NCI-H1048 (cell line): ENCODE data around the gene ACTR2.
"Not testable (repeated sequence)": the region's sequence is repeated elsewhere in the genome, so short reads cannot be mapped to it uniquely, and the experiment has no call there.

ENCODE experiments used
- DNase-seq: peaks from one replicate; lab custom pipeline; 2025; lab: John Stamatoyannopoulos, UW

ACTR2 gene

DNA sequence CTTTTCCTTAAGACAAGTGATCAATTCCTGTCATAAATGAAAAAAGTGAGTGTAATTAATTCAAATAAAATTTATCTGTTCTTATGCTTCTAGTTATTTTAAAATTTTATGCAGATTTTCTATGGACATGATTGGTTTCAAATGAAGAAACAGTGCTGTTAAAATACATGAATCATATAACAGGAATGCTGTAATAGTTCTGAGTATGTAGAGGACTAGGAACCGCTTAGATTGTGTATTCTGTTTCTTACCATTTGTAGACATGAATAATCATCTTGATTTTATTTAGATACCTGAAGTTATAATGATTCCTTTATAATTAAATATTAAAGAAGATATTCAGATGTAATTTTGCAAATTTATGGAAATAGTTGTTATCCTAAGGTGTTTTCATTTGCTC, 3.5 kb downstream of the ACTR2 start:
- no peak for DNase-seq

DNA sequence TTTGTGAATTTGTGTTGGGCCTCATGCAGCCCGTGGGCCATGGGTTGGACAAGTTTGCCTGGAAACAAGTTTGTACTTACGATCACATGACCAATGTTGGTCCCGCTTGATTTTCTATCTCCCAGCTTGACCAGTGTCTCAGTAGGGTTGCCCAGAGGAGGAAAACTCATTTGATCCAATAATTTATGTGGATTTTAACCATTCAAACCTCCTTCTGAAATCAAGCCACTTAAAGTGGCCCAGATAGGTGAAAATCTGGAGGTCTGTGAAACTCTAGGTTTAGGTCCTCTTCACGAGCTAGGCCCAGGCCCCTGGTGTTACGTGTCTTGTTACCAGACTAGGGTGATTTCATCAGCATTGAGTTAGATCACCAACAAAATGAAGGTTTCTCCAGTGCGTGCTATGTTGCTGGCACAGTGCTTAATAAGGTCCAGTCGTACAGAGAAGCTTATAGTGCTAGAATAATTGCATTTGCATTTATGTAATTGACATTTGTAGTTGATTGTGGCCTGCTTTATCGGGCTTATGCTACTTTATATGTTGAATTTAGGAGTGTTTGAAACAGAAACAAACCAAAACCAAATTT, 4.4 kb downstream of the ACTR2 start:
- DNase-seq, result no peak

DNA sequence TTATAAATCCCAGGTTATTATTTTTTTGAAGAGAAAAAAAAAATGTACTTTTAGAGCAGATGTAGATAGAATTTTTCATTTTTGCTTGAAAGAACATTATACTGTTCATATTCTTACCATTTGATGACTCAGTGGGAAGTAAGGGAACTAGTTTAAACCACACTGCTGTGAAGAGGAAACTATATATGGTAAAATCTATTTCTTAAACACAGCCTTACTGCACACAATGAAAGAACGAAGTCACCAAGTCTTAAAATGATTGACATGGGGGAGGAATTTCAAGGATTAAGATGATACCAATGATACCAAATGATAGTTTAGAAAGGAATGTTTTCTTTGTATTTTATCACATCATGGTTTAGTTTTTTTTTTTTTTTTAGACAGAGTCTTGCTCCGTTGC, 5.0 kb downstream of the ACTR2 start:
- no peak for DNase-seq

DNA sequence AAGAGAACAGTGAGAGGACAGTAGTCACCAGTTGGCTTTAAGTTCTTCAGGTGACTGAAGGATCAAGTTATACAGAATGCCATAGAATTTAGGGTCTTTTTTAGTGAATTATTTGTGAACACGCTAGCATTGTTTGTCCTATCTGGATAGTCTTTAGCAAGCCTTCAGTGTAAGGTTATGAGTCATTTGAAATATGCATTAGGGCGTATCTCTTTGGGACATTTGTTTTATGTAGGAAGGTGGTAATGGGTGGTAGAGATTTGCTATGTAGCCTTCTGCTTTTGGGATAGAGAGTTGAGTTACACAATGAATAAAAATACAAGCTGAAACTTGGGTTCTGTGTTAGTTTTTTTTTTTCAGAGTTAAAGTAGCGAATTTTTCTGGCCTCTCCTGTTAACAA, 13.0 kb downstream of the ACTR2 start:
- no peak for DNase-seq

DNA sequence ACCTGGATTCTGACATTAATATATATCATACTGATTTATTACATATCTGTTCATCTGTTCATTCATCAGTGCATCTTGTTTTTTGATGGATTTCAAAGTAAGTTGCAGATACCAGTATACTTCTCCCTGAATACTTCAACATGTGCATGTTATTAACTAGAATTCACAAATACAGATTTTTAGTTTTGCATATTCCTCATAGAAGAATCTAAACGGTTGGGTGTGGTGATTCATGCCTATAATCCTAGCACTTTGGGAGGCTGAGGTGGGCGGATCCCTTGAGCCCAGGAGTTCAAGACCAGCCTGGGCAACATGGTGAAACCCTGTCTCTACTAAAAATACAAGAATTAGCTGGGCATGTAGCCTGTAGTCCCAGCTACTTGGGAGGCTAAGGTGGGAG, 16.8 kb downstream of the ACTR2 start:
- DNase-seq, result not testable (repeated sequence)

DNA sequence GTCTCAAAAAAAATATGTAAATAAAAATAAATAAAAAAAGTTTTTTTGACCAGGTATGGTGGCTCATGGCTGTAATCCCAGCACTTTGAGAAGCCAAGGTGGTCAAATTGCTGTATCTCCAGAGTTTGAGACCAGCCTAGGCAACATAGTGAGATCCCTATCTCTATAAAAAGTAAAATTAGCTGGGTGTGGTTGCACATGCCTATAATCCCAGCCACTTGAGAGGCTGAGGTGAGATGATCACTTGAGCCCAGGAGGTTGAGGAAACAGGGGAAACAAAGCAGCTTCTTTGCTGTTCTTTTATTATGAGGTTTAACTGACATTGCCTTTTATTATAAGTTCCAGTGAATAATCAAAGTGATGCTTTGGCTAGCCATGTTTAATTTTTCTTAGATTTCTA, 25.0 kb downstream of the ACTR2 start:
- no peak for DNase-seq

DNA sequence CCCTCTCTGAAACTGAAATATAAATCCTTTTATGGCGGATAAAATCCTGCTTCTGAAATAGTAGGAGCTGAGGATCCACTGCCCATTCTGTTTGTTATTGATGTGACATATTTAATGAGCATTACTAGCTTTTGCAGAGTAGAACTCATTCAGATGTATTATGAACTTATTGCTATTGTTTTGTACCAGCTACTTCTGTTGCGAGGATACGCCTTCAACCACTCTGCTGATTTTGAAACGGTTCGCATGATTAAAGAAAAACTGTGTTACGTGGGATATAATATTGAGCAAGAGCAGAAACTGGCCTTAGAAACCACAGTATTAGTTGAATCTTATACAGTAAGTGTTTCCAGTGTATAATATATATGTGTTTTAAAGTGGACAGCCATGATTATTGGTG, 27.7 kb downstream of the ACTR2 start:
- no peak for DNase-seq

DNA sequence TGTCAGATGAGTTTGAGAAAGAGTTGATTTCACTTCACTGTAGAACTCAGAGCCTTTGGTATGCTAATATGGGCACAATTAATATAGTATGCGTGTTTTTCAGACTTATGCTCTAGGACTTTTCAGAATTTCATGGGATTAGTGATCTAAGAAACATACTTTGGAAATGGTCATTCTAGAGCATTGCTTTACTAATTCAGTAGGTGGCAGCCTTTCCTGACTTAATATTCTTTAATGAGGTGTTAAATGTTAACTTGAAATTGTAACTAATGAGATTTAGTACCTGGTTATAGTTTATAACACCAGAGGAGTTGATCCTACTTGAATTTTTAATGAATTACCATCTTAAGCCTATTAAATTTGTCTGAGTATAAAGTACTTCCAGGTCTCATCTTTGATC, 28.4 kb downstream of the ACTR2 start:
- no peak for DNase-seq

DNA sequence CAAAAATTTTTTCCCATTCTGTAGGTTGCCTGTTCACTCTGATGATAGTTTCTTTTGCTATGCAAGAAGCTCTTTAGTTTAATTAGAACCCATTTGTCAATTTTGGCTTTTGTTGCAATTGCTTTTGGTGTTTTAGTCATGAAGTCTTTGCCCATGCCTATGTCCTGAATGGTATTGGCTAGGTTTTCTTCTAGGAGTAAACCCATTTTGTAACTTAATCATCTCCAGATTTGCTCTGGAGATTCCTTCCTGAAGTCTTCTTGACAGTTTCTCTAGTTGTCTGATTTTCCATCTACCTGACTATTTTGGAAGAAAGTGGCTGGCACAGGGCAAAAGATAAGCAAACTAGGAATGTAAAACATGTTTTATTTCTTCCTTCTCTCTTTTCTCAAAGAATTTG, 30.2 kb downstream of the ACTR2 start:
- DNase-seq, result not testable (repeated sequence)

DNA sequence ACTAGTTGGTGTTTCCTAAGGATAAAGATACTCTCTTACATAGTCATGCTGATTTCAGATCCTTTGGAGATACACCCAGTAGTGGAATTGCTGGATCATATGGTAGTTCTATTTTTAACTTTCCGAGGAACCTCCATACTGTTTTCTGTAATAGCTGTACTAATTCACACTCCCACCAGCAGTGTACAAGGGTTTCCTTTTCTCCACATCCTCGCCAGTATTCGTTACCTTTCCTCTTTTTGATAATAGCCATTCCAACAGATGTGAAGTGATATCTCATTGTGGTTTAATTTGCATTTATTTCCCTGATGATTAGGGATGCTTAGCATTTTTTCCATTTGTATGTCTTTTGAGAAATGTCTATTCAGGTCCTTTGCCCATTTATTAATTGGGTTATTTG, 34.0 kb downstream of the ACTR2 start:
- DNase-seq, result no peak

DNA sequence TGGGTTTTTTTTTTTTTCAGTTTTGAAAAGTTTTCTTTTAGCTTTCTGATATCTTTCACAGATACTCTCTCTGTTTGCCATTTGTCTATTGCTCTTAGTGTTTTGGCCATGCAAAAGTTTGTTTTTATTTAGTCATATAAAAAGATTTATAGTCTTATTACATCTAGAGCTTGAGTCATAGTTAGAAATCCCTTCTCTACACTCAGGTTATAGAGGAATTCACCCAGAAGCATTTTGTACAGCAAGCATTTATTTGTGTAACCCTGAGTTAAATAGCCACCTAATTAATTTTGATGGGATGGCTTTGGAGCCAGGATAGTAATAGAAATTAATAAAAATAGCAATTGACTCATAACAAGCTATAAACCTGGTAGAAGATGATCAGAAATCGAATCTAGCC, 35.6 kb downstream of the ACTR2 start:
- DNase-seq, result no peak

DNA sequence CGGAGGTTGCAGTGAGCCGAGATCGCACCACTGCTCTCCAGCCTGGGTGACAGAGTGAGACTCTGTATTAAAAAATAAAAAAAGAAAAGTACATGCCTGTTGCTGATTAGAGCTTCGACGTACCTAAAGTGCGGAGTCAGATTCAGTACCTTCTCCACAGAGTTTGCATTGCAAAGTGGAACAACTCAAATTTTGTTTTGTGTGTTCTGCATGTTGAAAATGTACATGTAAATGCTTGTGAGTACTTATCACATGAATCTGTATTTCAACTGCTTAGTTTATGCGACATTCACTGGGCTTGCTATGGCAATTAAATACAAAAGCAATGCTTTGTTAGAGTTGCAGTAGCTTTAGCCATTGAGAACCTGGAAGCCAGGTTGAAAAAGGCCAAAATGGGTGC, 36.4 kb downstream of the ACTR2 start:
- no peak for DNase-seq

DNA sequence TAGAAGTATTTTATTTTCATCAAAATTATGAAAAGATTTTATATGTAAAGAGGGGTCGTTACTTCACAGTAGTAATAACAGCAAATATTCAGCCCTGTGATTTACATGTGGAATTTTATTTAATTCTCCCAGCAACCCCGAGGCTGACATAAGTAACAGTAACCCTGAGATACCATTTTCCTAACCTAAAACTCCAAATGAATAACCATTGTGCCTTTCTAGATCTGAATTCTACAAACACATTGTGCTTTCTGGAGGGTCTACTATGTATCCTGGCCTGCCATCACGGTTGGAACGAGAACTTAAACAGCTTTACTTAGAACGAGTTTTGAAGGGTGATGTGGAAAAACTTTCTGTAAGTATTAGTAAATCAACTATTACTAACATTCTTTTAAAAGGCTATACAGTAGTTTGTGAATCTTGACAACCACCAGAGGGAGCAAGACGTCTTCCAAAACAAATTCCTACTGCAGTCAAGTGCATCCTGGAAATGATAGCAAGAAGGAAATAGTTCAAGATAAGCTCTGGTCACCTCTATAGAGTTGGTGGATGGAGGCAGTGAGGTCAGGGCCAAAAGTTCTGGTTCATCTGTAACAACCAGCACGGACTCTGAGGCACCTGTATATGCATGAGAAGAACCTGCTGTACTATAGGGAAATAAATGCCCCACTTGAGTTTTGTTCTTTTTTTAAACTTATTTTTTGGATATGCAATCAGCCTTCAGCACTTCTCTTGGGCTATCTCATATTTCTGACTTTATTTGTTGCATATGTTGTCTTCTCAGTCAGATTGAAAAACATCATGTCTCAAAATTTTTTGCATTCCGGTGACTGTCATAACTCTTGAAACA, 37.4 kb downstream of the ACTR2 start:
- peak; percentile 51 for DNase-seq

DNA sequence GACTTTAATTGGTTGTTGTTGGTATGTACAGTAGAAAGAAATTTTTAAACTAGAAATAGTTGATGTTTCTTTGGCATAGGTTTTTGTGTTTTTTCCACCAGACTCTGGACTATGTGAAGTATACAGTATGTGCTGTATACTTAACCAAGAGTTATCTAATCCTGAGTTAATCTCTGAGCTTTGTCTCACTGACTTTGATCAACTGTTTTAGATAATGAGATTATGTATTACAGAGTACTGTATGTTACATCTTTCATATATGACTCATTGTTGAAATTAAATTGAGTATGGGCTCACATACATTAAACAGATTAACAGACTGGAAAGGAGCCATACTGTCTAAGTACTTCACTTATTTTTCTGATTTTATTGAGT, 38.0 kb downstream of the ACTR2 start:
- no peak for DNase-seq

DNA sequence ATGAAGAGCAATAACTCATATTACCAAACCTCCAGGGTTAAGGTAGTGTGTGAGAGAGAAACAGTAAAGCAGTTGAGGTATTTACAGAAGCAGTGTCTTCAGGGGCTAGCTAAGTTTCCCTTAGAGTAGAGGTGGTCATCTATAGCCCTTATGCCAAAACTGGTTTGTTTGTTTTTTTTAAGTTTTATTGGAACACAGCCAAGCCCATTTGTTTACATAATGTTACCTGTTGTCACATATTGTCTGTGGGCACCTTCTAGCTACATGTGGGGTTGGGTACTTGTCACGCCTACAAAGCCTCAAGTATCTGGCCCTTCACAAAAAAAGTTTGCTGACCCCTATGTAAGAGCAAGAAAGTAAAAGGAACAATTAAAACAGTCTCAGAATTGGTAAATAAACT, 39.4 kb downstream of the ACTR2 start:
- DNase-seq, result no peak

DNA sequence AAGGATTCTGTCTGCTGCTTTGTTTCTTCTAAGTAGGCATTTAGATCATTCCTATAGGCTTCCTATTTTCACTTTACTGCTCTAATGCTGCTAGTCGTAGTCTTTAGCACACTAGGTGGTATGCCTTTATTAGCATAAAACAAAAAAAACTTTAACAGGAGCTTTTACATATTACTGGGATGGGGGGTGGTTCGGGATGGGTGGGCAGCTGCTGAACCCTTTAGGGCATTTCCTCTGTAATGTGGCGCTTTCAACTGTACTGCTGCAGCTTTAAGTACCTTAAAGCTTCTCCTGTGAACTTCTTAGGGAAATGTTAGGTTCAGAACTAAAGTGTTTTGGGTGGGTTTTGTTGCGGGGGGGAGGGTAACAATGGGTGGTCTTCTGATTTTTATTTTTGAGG, 41.3 kb downstream of the ACTR2 start:
- DNase-seq, result no peak

DNA sequence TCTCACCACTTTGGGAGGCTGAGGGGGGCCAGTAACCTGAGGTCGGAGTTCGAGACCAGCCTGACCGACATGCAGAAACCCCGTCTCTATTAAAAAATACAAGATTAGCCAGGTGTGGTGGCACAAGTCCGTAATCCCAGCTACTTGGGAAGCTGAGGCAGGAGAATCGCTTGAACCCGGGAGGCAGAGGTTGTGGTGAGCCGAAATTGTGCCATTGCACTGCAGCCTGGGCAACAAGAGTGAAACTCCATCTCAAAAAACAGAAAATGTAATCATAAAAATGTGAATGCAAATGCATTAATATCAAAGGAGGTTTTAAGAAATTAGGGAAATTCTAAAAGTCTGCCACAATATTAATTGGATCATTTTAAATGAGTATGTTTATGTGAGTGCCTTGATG, 45.7 kb downstream of the ACTR2 start:
- no peak for DNase-seq

DNA sequence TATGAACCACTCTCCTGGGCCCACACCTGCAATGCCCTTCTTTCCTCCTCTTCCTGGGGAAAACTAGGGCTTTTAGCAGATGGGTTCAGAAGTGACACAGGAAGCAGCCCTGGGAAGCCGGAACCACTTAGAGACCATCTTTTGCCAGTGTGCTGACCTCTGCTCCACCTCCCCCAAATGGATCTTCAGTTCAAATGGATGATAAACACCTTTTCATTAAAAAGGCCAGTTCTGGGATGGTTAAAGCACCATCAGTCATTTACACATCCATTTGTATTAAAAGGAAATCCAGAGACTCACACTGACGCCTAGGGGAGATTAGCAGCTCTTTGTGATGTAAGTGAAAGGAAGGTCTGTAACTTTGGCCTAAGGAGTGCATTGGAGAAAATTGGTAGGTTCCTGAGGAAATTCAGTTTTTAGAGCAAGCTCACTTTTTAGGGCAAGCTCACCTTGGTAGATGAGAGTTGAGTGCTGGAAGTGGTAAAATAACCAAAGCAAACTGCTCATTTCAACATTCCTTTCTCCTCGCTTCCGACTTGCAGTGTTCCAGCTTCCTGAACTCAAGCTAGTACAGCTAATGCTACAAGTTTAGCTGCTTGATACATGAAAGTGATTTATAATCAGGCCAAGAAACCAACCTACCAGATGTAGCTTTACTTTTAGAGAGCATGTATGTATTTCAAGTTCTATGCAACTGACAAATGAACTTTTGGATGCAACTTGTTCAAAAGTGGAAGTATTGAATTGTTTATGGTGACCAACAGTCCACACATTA, 47.7 kb downstream of the ACTR2 start:
- DNase-seq, result no peak

DNA sequence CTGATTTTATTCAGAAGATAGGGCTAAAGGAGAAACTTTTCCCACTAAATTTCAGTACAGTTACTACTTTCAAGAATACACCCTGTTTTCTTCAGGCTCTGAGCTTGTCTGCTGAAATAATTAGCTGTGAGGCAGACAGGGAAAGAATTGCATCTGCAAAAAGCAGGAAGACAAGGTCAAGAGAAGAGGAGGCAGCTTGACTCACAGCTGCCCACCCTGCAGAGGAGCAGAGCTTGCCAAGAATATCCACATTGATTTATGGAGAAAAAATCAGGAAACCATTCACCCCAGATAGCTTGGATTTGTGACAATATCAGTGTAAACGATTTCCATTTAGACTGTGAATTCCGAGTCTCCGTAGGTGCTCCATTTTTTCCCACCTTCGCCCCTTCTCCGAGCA, 49.0 kb downstream of the ACTR2 start:
- no peak for DNase-seq

DNA sequence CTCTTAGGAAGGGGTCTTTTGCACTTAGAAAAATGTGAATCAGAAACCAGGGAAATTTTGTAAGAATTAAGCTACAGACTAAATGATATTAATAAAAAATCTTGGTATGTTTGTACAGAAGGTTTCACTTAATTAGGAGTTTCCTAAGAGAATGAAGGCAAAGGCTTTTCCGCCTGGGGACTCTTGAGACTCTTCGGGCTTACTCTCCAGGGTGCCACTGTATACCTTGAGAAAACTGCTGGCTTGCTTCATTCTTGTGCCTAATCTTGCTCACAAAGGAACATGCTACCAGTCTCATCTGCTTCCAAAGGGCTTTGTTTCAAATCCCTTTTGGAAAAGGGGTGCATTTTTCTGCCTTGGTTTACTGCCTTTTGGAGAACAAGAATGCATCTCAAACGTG, 49.5 kb downstream of the ACTR2 start:
- DNase-seq, result no peak

DNA sequence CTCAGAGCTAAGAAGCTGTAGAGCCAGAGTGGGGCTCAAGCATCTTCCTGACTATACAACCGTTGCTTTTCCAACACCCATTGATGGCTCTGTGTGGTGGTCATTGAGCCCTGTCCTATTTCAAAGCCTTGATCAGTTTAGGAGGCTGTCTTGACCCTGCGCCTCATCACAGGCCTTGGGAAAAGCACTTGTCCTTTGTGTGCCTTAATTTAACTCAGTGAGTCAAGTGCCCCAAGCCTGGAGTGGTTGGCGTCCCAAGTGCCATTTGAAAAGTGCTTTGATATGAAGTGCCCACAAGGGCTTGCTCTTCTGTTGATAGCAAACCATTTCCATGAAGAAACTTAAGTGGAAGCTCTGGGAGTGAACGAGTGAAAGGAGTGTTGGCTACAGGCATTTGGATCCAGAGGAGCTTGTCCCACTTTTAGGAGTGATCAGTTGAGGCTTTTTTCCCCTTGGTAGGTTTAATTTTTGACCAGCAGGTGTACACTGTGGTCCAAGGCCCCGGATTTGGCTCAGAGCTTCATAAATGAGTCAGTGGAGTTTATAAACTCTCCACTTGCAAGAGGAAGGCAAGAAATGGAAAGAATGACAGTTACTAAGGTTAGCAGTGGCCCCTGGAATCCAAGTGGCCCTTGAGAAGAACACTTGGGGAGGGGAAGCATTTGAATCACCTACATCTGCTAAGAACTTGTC, 50.3 kb downstream of the ACTR2 start:
- DNase-seq, result no peak

DNA sequence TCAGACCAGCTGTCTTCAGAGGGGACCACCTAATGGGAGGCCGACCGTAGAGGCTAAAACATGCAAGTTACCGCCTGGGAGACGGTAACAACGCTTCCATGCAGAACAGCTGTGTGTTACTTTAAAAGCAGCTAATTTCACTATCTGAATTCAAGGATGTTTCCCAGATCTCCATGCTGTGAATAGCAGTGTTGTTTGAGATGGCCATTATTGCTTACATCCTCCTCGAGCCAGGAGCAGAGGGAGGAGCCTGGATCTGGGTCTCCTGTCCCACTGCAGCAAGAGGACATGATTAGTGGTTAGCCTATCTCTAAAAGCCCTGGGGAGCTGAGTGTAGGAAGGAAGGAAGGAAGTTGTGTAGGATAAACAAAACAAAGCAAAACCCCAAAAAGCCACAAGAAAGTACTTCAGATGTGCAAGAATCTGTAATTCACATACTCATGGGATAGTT, 50.9 kb downstream of the ACTR2 start:
- no peak for DNase-seq

DNA sequence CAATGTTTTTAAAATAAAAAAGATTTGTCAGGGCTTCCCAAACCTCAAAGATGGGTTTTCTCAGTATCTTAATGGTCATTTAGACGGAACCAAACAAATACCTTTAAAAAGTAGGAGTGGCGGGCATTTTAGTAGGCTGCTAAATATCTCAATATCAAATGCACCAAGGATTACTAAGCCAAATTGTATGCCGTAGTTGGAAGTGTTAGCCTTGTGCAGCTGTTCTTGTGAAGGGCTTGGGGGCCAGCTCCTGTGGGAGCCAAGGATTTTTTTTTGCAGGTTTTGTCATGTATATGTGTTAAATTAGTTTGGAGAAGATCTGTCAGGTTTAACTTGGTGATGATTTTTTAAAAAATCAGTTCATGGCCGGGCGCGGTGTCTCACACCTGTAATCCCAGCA, 52.1 kb downstream of the ACTR2 start:
- DNase-seq, result no peak
